ENCODE measurements around the gene RAB4A.

DNA sequence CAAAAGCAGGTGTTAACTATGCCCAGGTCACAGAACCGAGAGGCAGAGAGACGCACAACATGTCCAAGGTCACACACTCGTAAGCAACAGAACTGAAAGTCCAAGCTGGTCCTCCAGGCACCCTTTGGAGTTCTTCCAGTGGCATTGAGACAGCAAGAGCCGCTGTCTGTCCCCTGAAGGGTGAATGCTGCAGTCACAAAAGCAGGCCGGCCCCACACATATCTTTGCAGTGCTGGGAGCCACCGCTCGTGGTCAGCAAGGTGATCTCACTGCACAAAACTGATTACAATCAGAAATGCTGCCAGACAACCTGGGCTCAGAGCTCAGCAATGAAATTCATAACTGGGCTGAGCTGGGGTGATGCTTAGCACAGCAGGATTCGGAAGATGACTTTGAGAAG, 47.4 kb upstream of the RAB4A start:
- TF ChIP-seq EZH2 (IDR thresholded peaks at IDR 0.05; ENCODE audit: low read depth, low read length, severe bottlenecking) (no peak), NRF1 (IDR thresholded peaks at IDR 0.05; ENCODE audit: low read depth, low read length) (no peak), RFX5 (IDR thresholded peaks at IDR 0.05; ENCODE audit: borderline replicate concordance, low read depth, low read length) (no peak), POLR2AphosphoS5 (IDR thresholded peaks at IDR 0.05; ENCODE audit: low read depth, low read length) (no peak), CTBP2 (IDR thresholded peaks at IDR 0.05; ENCODE audit: borderline replicate concordance, insufficient read depth, insufficient read length, low read length) (no peak), RAD21 (IDR thresholded peaks at IDR 0.05 in 1 of 2, conservative IDR thresholded peaks at IDR 0.05 in 1 of 2; ENCODE audit: low read depth in 2 of 2, low read length in 2 of 2) (no peak)
- TF ChIP-seq, protein P1, sequence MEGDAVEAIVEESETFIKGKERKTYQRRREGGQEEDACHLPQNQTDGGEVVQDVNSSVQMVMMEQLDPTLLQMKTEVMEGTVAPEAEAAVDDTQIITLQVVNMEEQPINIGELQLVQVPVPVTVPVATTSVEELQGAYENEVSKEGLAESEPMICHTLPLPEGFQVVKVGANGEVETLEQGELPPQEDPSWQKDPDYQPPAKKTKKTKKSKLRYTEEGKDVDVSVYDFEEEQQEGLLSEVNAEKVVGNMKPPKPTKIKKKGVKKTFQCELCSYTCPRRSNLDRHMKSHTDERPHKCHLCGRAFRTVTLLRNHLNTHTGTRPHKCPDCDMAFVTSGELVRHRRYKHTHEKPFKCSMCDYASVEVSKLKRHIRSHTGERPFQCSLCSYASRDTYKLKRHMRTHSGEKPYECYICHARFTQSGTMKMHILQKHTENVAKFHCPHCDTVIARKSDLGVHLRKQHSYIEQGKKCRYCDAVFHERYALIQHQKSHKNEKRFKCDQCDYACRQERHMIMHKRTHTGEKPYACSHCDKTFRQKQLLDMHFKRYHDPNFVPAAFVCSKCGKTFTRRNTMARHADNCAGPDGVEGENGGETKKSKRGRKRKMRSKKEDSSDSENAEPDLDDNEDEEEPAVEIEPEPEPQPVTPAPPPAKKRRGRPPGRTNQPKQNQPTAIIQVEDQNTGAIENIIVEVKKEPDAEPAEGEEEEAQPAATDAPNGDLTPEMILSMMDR (IDR thresholded peaks at IDR 0.05; ENCODE audit: control extremely low read depth in 1 of 3, insufficient read depth in 1 of 3, low read depth in 1 of 3, low read length in 3 of 3) = no peak
